Sigmoid colon (tissue), 4 donors: ENCODE measurements around the gene OR51Q1.

ENCODE experiments used
- EP300 ChIP-seq, 4 donors: sonication (generic); formaldehyde crosslinking; IDR thresholded peaks; one replicate each; pipeline ENCODE4 v1.6.1; 2017; ENCODE audit warnings: antibody characterized with exemption in 4 of 4
- POLR2A ChIP-seq, 2 donors: fragments of 450-650 bp; IDR thresholded peaks; one replicate each; pipeline ENCODE4 v1.6.1; 2016; ENCODE audit warnings: antibody characterized with exemption in 2 of 2, mild to moderate bottlenecking in 2 of 2, moderate library complexity in 2 of 2
- POLR2AphosphoS5 ChIP-seq, 4 donors: sonication (generic); formaldehyde crosslinking; IDR thresholded peaks; one replicate each; pipeline ENCODE4 v1.6.1; 2017; ENCODE audit warnings: antibody characterized with exemption in 4 of 4
- TF ChIP-seq, protein P1 (sequence below), 4 experiments: fragments of 450-650 bp in 3 of 4; fragments of 200-600 bp in 1 of 4; IDR thresholded peaks; one replicate each; pipeline ENCODE4 v1.5.1; 2016 to 2019; ENCODE audit warnings: antibody characterized with exemption in 4 of 4, mild to moderate bottlenecking in 3 of 4, moderate library complexity in 2 of 4

DNA sequence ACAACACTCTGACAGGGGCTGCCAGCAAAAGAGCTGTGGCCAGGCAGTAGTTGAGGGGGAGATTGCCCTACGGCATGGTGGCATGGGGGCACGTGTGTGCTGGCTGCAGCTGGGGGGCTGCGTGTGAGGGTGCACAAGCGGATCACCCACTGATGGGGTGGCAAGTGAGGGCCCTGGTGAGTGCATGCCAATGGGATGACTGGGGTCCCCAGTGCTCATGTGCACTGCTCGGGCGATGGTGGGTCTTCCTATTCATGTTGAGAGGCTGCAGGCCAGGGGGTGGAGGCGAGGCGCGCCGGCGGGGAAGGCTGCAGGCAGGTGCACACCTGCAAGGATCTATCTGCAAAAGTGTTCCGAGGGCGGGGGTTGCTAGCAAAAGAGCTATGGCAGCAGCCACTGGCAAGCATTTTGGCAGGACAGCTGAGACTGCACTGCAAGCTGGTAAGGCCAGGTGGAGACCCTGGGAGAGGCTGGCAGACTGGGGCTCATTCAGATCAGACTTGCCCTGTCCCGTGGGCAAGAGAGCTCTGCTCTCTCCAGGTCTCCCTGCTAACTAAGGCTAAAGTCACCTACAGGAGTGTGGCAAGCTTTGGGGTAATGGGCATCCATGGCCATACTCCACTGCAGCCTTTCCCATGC, 39.2 kb downstream of the OR51Q1 start:
- TF ChIP-seq POLR2AphosphoS5 (IDR thresholded peaks at IDR 0.05) (no peak), POLR2A (IDR thresholded peaks at IDR 0.05) (no peak), EP300 (IDR thresholded peaks at IDR 0.05) (no peak)
- TF ChIP-seq, protein P1, sequence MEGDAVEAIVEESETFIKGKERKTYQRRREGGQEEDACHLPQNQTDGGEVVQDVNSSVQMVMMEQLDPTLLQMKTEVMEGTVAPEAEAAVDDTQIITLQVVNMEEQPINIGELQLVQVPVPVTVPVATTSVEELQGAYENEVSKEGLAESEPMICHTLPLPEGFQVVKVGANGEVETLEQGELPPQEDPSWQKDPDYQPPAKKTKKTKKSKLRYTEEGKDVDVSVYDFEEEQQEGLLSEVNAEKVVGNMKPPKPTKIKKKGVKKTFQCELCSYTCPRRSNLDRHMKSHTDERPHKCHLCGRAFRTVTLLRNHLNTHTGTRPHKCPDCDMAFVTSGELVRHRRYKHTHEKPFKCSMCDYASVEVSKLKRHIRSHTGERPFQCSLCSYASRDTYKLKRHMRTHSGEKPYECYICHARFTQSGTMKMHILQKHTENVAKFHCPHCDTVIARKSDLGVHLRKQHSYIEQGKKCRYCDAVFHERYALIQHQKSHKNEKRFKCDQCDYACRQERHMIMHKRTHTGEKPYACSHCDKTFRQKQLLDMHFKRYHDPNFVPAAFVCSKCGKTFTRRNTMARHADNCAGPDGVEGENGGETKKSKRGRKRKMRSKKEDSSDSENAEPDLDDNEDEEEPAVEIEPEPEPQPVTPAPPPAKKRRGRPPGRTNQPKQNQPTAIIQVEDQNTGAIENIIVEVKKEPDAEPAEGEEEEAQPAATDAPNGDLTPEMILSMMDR (IDR thresholded peaks at IDR 0.05) = no peak
